ACC112 (cell line): Measurements from ENCODE around the gene SLC39A11.

Source experiments
- H2AFZ ChIP-seq: fragments of 200-600 bp; sonication (generic); one replicate; pipeline ENCODE4 v1.6.0; 2017; ENCODE audit warnings: antibody characterized with exemption, low read length; ENCODE audit not compliant: unreplicated experiment
- H3K27ac ChIP-seq: fragments of 200-600 bp; sonication (generic); 2 replicates; pipeline ENCODE4 v1.5.1; 2014; ENCODE audit warnings: low read depth, mild to moderate bottlenecking, antibody characterized with exemption, low read length, moderate library complexity
- H3K27me3 ChIP-seq: fragments of 200-600 bp; sonication (generic); 2 replicates; pipeline ENCODE4 v1.6.1; 2014; ENCODE audit warnings: mild to moderate bottlenecking, antibody characterized with exemption, low read length, moderate library complexity, mixed read lengths; ENCODE audit not compliant: insufficient read depth
- H3K36me3 ChIP-seq: fragments of 200-600 bp; sonication (generic); 2 replicates; pipeline ENCODE4 v1.6.1; 2016; ENCODE audit warnings: mild to moderate bottlenecking, antibody characterized with exemption, low read length, moderate library complexity, mixed read lengths; ENCODE audit not compliant: insufficient read depth
- H3K4me1 ChIP-seq: fragments of 200-600 bp; sonication (generic); one replicate; pipeline ENCODE4 v1.6.1; 2016; ENCODE audit warnings: low read length, mixed read lengths; ENCODE audit not compliant: insufficient read depth, unreplicated experiment, control insufficient read depth
- H3K4me3 ChIP-seq: fragments of 200-600 bp; sonication (generic); 2 replicates; pipeline ENCODE4 v1.5.1; 2014; ENCODE audit warnings: mild to moderate bottlenecking, low read depth, low read length
- H3K79me2 ChIP-seq: fragments of 200-600 bp; sonication (generic); one replicate; pipeline ENCODE4 v1.6.0; 2016; ENCODE audit warnings: low read length; ENCODE audit not compliant: control insufficient read depth, unreplicated experiment, insufficient read depth

The SLC39A11 gene

DNA sequence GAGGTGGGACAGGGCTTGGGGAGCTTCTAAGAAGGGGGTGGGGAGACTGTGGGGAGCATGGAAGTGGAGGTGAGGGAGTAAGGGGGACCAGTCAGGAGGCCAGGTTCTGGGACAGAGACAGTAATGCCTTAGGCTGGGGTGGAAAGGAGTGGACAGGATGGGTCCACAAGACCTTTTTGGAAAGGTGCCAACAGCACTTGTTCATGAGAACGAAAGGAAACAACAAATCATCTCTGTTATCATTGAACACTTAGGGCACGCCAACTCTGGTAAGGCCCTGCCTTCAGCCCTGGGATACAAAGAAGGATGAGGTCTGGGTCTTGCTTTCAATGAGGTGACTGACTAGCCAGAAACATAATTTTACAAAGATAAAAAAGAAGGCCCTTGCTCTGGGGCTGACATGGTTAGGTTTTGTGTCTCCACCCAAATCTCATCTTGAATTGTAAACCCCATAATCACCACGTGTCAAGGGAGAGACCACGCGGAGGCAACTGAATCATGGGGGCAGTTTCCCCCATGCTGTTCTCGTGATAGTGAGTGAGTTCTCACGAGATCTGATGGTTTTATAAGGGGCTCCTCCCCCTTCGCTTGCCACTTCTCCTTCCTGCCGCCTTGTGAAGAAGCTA lies 113.8 kb downstream of the SLC39A11 start:
- no peaks in the 10 kb centered on the region for H3K36me3 ChIP-seq
- no peaks in the 10 kb centered on the region for H3K79me2 ChIP-seq
- no peak overlapping the region for H3K27ac ChIP-seq
- peaks cover 31% of the 10 kb centered on the region for H3K4me1 ChIP-seq
- H3K4me3 ChIP-seq, result no peak overlapping the region
- H3K27me3 ChIP-seq, result no peaks in the 10 kb centered on the region
- no peak overlapping the region for H2AFZ ChIP-seq

DNA sequence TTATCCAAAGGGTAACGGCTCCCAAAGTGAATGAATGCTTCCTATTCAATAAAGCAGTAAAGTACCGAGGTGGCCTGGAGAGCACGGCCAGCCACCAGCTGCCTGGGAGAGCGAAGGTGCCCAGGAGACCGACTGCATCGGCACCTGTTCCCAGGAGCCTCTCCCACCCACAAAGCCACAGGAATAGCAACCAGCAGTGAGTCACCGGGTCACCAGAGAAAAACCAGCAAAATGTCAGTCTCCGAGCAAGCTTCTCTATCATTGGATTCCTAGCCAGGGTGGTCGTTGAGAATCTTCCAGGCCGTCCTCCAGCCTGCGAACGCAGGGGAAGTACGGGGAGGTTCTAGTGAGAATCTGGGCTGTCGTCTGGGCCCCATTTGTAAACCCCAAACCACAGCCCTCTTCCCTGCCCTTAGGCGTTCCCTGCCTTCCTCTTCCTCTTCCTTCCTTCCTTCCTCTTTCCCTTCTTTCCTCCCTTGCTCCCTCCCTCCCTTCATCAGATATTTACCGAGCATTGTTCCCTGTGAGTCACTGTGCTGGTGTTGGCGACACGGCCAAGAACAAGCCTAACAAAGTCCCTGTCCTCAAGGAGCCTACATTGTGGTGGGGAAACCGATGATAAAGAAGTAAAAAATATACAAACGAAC lies 114.6 kb downstream of the SLC39A11 start:
- Histone ChIP-seq H3K27ac (peak overlapping the region; percentile 94), H3K79me2 (no peaks in the 10 kb centered on the region), H3K4me1 (peaks cover 31% of the 10 kb centered on the region), H3K4me3 (no peak overlapping the region), H2AFZ (peak overlapping the region; percentile 76), H3K27me3 (no peaks in the 10 kb centered on the region), H3K36me3 (no peaks in the 10 kb centered on the region)

DNA sequence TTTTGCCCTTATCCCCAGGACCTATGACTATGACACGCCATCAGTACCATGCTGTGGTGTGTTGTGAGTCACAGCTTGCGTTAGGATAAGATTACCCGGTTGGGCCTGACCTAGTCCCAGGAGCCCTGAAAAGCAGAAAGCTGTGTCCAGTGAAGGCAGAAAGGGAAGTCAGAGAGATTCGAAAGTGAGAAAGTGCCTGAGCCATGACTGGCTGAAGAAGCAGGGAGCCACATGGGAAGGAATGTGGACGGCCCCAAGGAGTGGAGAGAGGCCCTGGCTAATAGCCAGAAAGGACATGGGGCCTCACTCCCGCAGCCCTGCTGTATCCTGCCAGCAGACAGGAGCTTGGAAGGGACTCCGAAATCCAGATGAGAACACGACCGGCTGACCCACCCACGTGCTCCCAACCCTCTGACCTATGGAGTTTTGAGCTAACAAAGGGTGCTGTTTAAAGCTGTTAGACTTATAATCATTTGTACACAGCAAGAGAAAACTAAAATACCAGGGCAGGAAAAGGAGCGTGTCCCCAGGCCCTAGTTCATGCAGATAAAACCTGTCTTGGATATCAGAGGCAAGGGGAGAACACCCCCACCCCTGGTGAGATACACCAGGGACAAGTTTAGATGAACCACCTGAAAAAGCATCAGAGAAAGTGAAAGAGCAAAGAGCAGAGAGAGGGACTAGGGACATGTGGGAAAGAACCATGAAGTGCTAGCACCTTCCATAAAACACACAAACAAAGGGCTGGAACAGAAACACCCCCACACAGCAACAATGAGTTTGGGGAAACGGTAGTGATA lies 115.3 kb downstream of the SLC39A11 start:
- Histone ChIP-seq H3K36me3 (no peaks in the 10 kb centered on the region), H3K79me2 (no peaks in the 10 kb centered on the region), H3K27ac (peak overlapping the region; percentile 94), H3K4me1 (peaks cover 31% of the 10 kb centered on the region), H2AFZ (peak overlapping the region; percentile 76), H3K27me3 (no peaks in the 10 kb centered on the region), H3K4me3 (peak overlapping the region; percentile 55)

DNA sequence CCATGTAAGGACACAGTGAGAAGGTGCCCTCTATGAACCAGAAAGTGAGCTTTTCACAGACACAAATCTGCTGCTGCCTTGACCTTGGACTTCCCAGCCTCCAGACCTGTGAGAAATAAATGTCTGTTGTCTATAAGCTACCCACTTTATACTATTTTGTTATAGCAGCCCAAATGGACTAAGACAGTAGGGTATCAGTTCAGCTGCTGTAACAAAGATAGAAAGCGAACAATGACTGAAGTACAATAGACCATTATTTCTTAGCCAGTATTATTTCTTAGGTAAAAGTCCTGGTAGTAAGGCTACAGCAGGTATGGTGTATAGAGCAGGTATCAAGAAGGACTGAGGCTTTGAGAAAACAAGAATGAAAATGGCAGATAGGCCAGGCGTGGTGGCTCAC lies 117.0 kb downstream of the SLC39A11 start:
- peaks cover 31% of the 10 kb centered on the region for H3K4me1 ChIP-seq
- no peaks in the 10 kb centered on the region for H3K36me3 ChIP-seq
- H3K27me3 ChIP-seq, result no peaks in the 10 kb centered on the region
- H2AFZ ChIP-seq, result no peak overlapping the region
- no peak overlapping the region for H3K4me3 ChIP-seq
- no peaks in the 10 kb centered on the region for H3K79me2 ChIP-seq
- H3K27ac ChIP-seq, result no peak overlapping the region

DNA sequence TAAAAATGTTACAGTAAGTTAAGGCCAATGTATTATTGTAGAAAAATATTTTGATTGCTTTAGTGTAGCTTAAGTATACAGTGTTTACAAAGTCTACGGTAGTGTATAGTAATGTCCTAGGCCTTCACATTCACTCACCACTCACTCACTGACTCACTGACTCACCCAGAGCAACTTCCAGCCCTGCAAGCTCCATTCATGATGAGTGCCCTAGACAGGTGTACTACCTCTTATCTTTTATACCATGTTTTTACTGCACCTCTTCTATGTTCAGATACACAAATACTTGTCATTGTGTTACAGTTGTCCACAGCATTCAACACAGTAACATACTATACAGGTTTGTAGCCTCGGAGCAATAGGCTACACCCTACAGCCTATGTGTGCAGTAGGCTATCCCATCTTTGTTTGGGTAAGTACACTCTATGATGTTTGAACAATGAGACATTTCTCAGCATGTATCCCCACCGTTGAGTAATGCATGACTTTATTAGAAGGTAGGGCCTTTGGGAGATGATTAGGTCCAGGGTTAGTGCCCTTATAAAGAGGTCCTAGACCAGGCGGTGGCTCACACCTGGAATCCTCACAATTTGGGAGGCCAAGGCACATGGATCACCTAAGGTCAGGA lies 117.8 kb downstream of the SLC39A11 start:
- H3K79me2 ChIP-seq, result no peaks in the 10 kb centered on the region
- peaks cover 31% of the 10 kb centered on the region for H3K4me1 ChIP-seq
- no peaks in the 10 kb centered on the region for H3K36me3 ChIP-seq
- no peak overlapping the region for H3K4me3 ChIP-seq
- no peak overlapping the region for H2AFZ ChIP-seq
- no peak overlapping the region for H3K27ac ChIP-seq
- H3K27me3 ChIP-seq, result no peaks in the 10 kb centered on the region

DNA sequence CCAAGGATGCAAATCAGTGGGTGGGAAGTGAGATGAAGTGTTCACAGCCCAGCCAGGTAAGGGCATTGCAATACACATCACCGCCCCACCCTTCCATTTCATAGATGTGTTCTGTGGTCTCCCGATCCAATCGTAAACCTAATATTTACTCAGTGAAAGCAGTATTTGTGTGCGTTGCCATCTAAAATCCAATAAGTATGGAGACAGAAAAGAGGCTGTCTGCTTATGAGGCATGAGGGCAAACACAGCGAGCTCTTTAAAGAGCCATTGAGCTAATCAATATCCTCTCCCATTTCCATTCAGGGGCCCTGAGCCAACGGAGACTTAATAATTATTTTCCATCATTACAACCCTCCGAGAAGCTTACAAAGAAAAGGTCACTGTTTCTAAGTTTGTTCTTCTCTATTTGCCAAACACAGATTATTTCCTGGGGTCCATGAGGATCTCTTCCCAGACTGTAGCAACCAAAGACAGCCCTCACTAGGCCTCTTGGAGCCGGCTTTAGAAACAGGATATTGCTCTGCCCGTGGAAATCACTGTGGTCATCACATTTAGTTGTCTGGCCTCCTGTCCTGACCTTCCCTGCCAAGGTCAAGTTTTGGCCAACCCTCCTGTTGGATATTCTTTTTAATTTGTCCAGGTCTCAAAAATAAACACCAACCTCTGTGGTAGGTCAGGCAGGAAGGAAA lies 120.1 kb downstream of the SLC39A11 start:
- H2AFZ ChIP-seq, result no peak overlapping the region
- peaks cover 30% of the 10 kb centered on the region for H3K4me1 ChIP-seq
- no peak overlapping the region for H3K4me3 ChIP-seq
- H3K79me2 ChIP-seq, result no peaks in the 10 kb centered on the region
- no peaks in the 10 kb centered on the region for H3K27me3 ChIP-seq
- H3K27ac ChIP-seq, result no peak overlapping the region
- no peaks in the 10 kb centered on the region for H3K36me3 ChIP-seq

DNA sequence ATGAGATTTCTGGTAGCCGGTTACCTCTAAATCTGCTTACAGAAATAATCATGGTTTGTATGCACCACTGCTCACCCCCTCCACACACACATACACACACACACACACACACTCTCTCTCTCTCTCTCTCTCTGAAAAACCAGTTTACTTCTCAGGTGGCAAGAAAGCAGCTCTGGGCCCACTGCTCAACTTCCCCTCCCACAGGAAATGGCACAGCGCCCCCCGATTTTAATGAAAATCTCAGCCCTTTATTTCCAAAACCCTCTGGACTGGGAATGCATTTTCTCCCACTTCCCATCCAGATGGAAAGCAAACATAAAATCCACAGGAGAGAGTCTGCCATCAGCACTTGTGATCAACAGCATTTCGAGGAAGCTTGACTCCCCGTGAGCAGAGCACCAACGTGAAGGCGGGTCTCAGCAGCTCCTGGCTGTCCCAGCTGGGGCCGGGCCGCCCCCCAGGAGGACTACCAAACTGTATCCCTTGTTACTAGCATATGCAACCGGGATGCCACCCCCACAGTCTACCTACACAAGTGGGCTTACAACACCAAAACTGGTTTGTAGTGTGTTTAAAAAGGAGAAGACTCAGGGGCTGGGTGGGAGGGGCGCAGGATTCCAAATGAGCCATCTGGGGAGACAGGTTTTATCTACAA lies 121.1 kb downstream of the SLC39A11 start:
- Histone ChIP-seq H3K27ac (no peak overlapping the region), H3K79me2 (no peaks in the 10 kb centered on the region), H3K4me1 (peaks cover 21% of the 10 kb centered on the region), H3K27me3 (no peaks in the 10 kb centered on the region), H2AFZ (no peak overlapping the region), H3K4me3 (no peak overlapping the region), H3K36me3 (no peaks in the 10 kb centered on the region)

DNA sequence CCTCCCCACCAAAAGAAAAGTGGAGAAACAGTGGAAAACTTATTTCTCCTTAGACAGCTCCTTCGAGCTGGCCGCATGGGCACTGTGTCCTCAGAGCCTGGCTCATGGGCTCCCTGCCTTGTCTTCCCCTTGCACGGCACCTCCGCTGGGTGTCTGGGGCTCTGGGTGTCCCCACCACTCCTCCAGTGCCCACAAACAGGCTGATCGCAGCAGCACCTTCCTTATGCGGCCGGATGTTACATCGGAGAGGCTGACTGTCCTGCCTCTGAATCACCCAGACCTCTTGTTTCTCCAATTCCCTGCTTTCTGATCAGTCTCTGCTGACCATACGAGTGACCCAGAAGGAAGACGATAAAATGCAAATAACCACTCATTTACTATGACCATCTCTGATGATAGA lies 121.7 kb downstream of the SLC39A11 start:
- no peaks in the 10 kb centered on the region for H3K36me3 ChIP-seq
- H3K4me3 ChIP-seq, result no peak overlapping the region
- H3K79me2 ChIP-seq, result no peaks in the 10 kb centered on the region
- H3K4me1 ChIP-seq, result peaks cover 18% of the 10 kb centered on the region
- H3K27me3 ChIP-seq, result no peaks in the 10 kb centered on the region
- no peak overlapping the region for H3K27ac ChIP-seq
- H2AFZ ChIP-seq, result no peak overlapping the region

DNA sequence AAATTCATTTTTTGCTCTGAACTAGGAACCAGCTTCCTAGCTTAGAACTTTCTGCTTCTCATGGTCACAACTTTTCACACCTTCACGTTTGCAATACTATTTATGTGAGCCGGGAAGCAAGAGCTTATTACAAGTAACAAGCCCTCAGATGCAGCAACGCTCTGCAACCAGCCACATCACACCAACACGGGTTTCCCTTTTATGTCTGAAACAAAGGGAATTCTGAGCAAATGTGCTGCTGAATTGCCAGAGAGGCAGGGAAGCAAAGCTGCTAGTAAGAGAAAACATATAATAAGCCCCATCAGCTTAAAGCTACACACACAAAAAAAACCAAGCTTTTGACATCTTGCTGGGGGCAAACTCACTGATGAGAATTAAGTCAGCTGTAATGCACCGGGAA lies 122.2 kb downstream of the SLC39A11 start:
- Histone ChIP-seq H3K79me2 (no peaks in the 10 kb centered on the region), H3K36me3 (no peaks in the 10 kb centered on the region), H2AFZ (no peak overlapping the region), H3K27me3 (no peaks in the 10 kb centered on the region), H3K27ac (no peak overlapping the region), H3K4me1 (peaks cover 18% of the 10 kb centered on the region), H3K4me3 (no peak overlapping the region)
